ENCODE results near the gene CLDN11.

GRCh38 chr3:170465955-170466354, 47.3 kb downstream of the CLDN11 start:
- TF ChIP-seq, protein P1, sequence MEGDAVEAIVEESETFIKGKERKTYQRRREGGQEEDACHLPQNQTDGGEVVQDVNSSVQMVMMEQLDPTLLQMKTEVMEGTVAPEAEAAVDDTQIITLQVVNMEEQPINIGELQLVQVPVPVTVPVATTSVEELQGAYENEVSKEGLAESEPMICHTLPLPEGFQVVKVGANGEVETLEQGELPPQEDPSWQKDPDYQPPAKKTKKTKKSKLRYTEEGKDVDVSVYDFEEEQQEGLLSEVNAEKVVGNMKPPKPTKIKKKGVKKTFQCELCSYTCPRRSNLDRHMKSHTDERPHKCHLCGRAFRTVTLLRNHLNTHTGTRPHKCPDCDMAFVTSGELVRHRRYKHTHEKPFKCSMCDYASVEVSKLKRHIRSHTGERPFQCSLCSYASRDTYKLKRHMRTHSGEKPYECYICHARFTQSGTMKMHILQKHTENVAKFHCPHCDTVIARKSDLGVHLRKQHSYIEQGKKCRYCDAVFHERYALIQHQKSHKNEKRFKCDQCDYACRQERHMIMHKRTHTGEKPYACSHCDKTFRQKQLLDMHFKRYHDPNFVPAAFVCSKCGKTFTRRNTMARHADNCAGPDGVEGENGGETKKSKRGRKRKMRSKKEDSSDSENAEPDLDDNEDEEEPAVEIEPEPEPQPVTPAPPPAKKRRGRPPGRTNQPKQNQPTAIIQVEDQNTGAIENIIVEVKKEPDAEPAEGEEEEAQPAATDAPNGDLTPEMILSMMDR (IDR thresholded peaks at IDR 0.05) = no peak
- no peak for TF ChIP-seq POLR2AphosphoS5 (IDR thresholded peaks at IDR 0.05; ENCODE audit: low read depth, low read length)

All from SK-N-SH (cell line).